ACHN (cell line): Measurements from ENCODE around the gene B4GALT6.

Experiments used
- DNase-seq: peaks from one replicate; pipeline ENCODE4 v3.0.0-alpha.2; 2015
- in situ Hi-C: cut with HindIII; loops from 2 replicates; pipeline ENCODE4 v1.10.0; 2017; ENCODE audit warnings: low sequenced_read_pairs, low pct_ligation_motif_present, low pct_unique_long_range_greater_than_20kb

B4GALT6 gene

GRCh38 chr18:31647127-31647753 lies 37.1 kb downstream of the B4GALT6 start:
- DNase-seq, result no peak
- in situ Hi-C loops, result no loop called here

- DNase-seq, result no peak
- in situ Hi-C loops, result no loop called here
Observed at GRCh38 chr18:31646332-31647126, 37.9 kb downstream of the B4GALT6 start.

GRCh38 chr18:31645411-31645810 lies 39.0 kb downstream of the B4GALT6 start:
- in situ Hi-C loops, result no loop called here
- DNase-seq, result no peak

GRCh38 chr18:31643003-31643402 lies 41.4 kb downstream of the B4GALT6 start:
- no peak for DNase-seq
- in situ Hi-C loops, result no loop called here

GRCh38 chr18:31637445-31637844 lies 46.9 kb downstream of the B4GALT6 start:
- in situ Hi-C loops, result no loop called here
- DNase-seq, result no peak

- no peak for DNase-seq
- in situ Hi-C loops, result no loop called here
Observed at GRCh38 chr18:31636387-31636786, 48.0 kb downstream of the B4GALT6 start.

- DNase-seq, result no peak
- in situ Hi-C loops, result no loop called here
Observed at GRCh38 chr18:31634331-31634713, 50.1 kb downstream of the B4GALT6 start.

GRCh38 chr18:31633392-31634330 lies 50.7 kb downstream of the B4GALT6 start:
- DNase-seq, result no peak
- in situ Hi-C loops, result no loop called here

- in situ Hi-C loops, result no loop called here
- no peak for DNase-seq
Observed at GRCh38 chr18:31632356-31632755, 52.0 kb downstream of the B4GALT6 start.

GRCh38 chr18:31631526-31631925 lies 52.9 kb downstream of the B4GALT6 start:
- no peak for DNase-seq
- in situ Hi-C loops, result no loop called here

GRCh38 chr18:31630549-31630948 lies 53.8 kb downstream of the B4GALT6 start:
- no peak for DNase-seq
- in situ Hi-C loops, result no loop called here

- no peak for DNase-seq
- in situ Hi-C loops, result no loop called here
Observed at GRCh38 chr18:31626409-31626808, 58.0 kb downstream of the B4GALT6 start.

GRCh38 chr18:31624892-31625640 lies 59.3 kb downstream of the B4GALT6 start:
- in situ Hi-C loops, result no loop called here
- no peak for DNase-seq

- no peak for DNase-seq
- in situ Hi-C loops, result no loop called here
Observed at GRCh38 chr18:31619291-31619690, 65.1 kb downstream of the B4GALT6 start.

- DNase-seq, result no peak
- in situ Hi-C loops, result no loop called here
Observed at GRCh38 chr18:31618801-31619200, 65.6 kb downstream of the B4GALT6 start.

- in situ Hi-C loops, result no loop called here
- DNase-seq, result no peak
Observed at GRCh38 chr18:31617031-31617717, 67.2 kb downstream of the B4GALT6 start.

GRCh38 chr18:31616586-31616985 lies 67.8 kb downstream of the B4GALT6 start:
- in situ Hi-C loops, result no loop called here
- no peak for DNase-seq

- no peak for DNase-seq
- in situ Hi-C loops, result no loop called here
Observed at GRCh38 chr18:31614044-31614443, 70.3 kb downstream of the B4GALT6 start.
